Activated CD4-positive, alpha-beta T cell treated with anti-CD3 and anti-CD28 coated beads, Interleukin-2, amount 50 U/mL, for 16 hours (primary cell): ENCODE data around the gene PKNOX2.

Experiments
- DNase-seq: peaks from one replicate; pipeline ENCODE4 v3.0.0-alpha.2; 2020

PKNOX2 gene

DNA sequence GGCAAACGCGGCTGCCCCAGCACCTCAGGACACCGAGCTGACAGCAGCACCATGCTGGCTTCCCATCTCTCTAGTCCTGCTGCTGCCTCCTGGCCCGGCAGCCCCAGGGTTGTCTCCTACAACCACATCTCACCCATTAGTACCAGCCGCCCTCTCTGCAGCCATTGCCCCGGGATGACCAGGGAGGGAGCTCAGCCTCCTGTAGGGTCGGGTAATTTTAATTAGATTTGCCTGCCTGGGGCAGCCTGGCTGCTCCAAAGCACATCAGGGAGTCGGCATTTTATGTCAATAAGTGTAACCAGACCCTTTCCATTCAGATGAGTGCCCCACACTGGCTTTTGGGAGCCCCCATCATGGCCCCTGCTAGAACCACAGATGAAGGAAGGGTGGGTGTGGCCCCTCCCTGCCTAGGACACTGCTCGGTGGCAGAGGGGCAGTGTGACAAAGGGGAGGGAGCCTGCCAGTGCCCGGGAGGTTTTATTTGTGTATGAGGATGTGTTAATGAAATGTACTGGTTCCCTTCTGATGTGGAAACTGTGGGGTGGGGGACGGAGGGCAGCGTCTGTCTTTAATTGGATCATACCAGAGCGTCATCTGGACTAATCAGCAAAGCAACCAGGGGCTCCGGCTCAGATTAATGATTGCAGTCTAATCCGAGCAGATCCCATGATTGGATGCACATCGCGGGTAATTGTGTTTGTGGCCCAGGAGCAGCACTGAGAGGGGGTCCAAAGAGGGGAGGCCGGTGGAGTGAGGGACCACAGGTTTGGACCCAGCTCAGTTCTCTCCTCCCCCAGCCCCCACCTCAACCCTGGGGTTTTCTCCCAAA is 206.2 kb downstream of the PKNOX2 start:
- no peak for DNase-seq

DNA sequence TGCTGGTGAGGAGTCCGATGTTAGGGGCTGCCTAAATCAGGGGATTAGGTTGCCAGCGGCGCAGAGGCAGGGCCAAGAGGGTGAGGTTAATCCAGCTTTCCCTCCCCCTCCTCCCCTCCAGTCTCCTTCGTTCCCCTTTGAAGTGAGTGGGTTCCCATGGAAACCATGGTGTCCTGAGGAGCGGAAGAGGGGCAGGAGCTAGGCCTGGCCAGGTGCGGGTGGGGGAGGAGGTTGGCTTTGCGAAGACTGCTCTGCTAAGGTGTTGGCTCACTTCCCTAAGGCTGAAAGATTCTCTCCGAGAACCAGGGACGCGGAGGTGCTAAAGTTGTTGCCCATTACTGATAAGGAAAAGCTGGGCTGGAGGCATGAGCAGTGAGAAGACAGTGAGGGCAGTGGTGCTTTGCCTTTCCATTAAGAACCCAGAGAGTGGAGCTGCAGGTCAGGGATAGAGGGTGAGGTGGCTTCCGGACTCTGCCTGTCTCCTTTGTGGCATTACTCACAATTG is 206.9 kb downstream of the PKNOX2 start:
- DNase-seq: no peak

GRCh38 chr11:125372088-125372487 is 207.5 kb downstream of the PKNOX2 start:
- DNase-seq: no peak

DNA sequence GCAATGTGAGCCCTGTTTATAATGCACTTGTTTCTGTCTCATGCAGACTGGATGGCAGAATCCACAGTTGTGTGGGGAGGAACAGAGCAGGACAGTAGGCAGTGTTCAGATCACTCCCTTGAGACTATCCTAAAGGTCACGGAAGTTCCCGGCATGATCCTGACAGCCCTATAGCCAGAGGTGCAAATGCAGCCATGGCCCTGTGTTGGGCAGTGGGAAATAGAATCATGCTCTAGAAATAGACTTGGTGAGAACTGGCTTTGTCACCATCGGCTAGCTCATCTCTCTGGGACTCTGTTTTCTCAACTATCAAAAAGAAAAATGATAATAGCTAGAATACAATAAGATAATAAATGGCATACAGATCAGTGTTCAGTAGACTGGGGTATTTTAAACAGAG is 208.4 kb downstream of the PKNOX2 start:
- no peak for DNase-seq

GRCh38 chr11:125373426-125374391 is 209.2 kb downstream of the PKNOX2 start:
- no peak for DNase-seq

DNA sequence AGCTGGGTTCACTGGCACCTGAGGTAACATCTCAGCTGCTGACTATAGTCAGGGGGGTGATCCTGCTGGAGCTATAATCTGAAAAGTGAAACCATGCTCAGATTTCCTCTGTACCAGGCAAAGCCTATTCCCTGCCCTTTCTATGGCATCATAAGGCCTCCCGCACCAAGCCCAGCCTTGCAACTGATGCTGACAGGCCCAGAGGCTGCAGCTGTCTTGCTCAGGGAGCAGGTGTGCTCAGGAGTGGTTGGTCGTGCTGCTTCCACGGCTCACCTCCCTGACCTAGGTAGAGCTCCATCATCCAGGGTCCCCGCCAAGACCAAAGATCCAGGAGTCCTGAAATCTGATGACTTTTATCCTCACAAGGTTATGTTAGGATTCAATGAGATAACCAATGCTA is 209.8 kb downstream of the PKNOX2 start:
- no peak for DNase-seq

DNA sequence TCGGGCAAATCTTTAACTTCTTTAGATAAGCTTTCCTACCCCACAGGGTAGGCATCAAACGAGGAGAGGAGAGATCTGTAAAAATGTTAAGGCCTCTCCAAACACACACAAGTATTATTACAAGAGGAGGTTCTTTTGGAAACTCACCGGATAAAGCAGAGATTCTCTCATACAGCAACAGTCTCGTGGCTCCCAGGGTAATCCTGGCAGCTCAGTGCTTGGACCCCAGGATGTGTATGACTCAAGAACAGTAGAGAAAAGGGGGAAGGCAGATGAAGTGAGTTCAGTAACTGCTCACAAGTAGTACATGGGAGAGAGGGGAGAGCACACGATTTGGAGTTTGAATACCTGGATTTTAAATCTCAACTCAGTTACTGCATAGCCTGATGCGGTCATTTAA is 210.6 kb downstream of the PKNOX2 start:
- DNase-seq: no peak

DNA sequence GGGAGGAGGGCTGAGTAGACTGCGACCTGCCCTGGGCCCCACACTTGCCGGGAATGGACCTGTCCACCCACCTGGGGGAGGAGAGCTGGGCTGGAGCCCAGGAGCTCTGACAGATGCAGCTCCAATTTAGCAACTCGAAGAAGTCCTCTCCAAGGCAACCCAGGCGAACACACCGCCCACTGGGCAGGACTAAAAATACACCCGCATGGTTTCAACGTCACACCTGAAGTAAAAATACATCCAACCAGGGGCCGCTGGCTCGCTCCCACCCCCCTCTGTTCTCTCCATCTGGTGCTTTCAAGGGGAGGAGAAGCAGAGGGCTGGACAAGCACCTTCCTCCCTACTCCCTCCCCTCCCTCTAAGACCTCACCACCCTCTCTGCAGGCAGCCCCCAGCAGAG is 211.6 kb downstream of the PKNOX2 start:
- no peak for DNase-seq

DNA sequence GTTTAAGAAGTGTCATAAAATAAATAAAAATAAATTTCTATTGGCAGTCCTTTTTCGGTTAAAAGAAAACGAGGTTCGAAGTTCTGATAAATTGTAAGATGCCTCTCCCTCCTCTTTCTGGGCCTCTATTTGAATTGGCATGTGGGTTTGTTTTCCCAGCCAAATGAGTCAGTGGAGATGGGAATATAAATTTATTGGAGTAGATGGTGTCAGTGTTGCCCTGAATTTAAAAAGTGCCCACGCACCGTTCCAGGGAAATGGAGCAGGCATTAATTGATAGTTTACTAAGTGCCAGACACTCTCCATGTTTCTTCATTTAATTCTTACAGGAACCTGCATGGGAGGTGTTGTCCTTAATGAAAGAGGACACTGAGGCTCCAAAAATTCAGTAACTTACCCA is 212.3 kb downstream of the PKNOX2 start:
- no peak for DNase-seq

DNA sequence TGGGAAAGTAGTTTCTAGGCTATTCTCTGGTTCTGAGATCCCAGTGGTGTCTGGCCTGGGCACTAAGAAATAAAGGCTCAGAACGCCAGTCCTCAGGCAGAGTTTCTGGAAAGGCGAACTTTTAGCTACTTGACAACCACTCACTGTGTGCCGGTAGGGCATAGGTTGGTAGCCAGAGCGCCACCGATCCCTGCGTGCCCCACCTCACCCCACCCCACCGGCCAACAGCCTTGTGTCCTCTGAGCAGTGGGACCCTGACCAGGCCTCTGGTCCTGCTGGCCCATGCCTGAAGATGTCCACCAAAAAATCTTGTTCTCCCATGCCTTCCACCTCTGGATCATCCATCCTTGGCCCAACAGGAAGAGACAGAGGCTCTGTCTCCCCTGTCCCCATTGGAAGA is 213.5 kb downstream of the PKNOX2 start:
- DNase-seq: no peak

GRCh38 chr11:125378571-125378970 is 214.0 kb downstream of the PKNOX2 start:
- DNase-seq: no peak

DNA sequence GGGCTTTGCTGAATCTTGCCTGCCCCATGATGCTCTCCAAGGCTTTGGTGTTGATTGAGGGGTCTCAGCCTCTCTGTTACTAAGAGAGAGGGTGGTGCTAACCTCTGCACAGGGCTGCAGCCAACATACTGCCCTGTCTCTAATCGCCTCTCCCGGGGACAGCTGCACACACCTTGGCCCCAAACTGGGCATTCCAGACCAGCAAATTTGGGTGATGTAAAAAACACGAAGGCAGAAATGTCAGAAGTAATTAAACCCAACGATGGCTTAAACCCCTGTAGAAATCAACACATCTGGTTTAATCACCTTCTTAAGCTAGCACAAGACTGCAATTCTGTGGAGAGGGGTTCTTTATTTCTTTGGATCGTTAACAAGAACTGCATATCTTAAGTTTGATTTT is 215.0 kb downstream of the PKNOX2 start:
- no peak for DNase-seq

- DNase-seq: no peak
These were observed 215.4 kb downstream of the PKNOX2 start for GRCh38 chr11:125379981-125380380.

DNA sequence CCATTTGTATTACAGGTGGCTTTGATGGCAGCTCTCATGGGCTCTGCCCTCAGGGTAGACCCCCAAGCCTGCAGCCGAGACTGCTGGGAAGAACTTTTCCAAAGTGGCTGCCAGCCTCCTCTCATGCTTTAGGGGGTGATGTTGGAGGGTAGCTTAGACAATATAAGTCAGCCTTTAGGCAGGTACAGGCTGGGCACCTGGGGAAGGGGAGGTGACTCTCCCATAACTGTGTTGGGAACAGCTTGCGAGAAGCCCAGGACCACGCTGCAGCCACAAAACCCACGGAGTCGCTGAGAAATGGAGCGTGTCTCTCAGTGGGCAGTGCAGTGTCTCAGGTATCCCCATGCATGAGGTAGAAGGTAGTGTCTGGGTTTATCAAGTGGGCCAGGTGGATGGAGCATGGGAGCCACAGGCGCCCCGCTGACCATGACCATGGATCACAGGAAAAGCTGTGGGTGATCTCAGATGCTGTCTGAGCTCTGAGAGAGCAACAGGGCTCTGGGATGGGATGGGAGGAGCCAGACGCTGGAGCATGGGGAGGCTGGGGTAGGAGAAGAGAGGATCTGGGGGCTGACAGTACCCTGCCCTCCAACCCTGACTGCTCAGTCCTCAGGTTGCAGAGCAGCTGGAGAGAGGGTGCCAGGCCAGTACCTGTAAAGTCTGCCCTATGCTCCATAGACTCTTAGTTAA is 216.3 kb downstream of the PKNOX2 start:
- no peak for DNase-seq

DNA sequence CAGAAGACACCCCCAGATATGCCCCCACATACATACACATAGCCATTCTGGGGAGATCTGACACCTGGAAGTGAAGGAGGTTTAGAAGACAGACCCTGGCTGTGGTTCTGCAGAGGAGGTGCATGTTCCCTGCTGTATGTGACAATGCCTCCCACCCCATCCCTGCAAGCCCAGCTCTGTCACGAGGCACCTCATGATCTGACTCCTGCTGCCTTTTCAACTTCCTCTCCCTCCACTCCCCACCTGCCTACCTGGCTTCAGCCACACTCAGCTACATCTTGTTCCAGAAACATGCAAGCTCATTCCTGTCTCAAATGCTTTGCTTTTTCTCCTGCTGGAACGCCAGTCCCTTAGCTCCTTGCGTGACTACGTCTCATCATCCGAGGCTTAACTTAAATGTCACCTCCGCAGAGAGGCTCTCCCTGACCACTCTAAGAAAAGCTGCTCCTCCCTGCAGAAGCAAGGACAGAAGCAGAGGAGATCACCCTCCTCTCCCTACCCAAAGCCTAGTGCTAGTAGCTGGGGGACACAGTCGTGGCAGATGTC is 217.0 kb downstream of the PKNOX2 start:
- DNase-seq: no peak

- DNase-seq: no peak
These were observed 217.8 kb downstream of the PKNOX2 start for GRCh38 chr11:125382314-125382791.

DNA sequence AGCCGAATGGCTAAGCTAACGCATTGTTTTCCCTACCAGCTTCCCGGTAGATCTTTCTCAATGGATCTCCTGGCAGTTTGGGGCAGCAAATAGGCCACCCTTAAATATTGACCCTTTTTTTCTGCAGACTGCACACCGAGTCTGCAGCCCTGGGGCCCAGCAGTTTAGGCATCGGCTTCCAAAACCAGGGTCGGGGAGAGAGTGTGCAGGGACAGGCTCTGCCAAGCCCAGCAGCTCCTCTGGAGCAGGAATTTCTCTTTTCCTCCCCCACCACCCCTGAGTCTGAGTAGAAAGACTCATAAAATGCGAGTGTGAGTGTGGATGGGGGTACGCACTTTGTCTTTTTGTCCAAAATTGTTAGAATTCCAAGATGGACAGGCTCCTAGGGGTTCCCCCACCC is 218.3 kb downstream of the PKNOX2 start:
- DNase-seq: no peak

DNA sequence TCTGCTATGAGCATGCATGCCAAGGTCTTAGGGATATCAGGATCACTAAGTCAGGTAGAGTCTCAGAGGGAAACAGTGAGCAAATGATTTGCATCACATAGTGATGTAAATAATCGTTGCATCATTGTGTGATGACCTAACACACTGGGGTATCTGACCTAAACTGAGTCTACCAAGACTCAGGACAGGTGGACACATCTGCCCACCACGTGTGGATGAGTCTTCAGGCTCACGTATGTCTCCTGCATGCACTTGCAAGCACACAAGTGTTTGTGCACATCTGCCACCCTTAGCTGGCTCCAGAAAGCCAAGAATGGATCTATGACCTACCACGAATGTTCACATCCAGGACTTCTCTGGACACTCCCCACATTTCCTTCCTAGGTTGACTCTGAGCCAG is 220.3 kb downstream of the PKNOX2 start:
- no peak for DNase-seq

DNA sequence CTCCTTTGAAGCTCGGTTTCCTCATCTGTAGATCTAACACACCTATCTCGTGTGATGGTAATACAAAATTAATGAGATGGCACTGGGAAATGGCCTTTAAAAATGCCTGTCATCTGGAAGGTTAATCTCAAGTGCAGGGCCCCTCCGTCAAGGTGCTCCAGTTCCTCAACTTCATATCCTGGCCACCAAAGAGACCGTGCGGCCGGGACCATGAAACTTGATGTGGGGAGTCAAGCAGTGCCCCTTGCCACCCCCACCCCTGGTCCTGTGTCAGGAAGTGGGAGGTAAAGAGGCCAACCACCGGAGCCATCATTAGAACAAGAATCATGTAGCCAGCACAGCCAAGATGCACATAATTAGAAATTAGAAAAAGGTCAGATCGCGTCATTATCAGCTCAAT is 223.3 kb downstream of the PKNOX2 start:
- DNase-seq: no peak

DNA sequence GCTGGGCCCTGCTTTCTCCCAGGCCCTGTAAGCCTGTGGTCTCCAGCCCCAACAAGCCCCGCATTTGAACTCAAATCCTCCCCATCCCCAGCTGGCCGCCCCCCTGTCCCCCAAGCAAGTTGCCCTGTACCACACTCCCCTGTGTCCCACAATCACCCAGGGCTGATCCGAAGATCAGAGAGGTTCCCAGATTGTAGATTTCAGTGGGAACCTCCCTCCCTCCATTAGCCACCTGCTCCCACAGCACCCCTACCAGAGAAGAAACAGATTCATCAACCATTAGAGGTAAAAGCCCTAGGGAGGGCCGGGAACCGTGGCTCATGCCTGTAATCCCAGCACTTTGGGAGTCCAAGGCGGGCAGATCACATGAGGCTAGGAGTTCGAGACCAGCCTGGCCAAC is 224.1 kb downstream of the PKNOX2 start:
- DNase-seq: no peak

DNA sequence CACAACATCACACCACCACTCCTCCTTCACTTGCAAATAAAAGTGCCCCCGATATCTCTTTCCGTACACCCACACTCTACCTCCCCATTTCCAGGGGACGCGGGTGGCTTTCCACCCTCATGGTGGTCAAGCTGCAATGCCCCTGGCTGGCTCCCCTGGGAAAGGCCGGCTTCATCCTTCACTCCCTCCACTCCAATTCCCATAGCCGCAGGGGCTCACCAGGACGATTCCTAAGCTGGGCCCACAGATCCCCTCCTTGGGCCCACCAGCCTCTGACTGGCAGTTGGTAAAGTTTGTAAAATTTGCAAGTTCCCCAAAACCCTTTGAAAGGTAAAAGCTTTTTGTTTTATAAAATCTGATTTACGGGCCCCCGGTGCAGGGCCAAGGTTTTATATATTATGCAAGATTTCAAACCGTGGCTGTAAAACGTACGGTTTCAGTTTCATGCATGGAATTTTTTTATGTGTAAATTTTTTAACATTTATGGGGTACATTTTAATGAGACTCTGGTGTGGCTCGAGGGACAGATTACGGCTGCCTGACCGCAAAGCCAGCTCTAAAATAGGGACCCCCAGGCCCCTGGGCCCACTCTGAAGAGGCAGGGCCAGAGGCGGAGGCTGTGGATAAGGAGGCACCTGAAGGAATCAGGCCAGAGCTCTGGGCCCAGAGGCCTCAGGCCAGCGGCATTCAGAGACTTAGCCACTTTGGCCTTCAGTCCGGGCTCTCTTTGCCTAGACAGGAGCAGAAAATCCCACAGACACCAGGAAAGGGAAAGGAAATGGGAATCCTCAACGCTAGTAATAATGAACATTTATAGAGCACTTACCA is 225.0 kb downstream of the PKNOX2 start:
- DNase-seq: no peak

- no peak for DNase-seq
These were observed 226.4 kb downstream of the PKNOX2 start for GRCh38 chr11:125390946-125391345.
